ENCODE data around the gene OSM. TPM values are rescaled to one million over a fixed set of nuclear protein-coding genes. Genes with fewer than 3 reads are reported as not detected.
A peak's percentile ranks its signal among the peaks of the same experiment; 100 is the strongest.

OSM gene
- polyA plus RNA-seq, 2 of the 4 experiments (the other 2 are of a cell fraction), result not detected

DNA sequence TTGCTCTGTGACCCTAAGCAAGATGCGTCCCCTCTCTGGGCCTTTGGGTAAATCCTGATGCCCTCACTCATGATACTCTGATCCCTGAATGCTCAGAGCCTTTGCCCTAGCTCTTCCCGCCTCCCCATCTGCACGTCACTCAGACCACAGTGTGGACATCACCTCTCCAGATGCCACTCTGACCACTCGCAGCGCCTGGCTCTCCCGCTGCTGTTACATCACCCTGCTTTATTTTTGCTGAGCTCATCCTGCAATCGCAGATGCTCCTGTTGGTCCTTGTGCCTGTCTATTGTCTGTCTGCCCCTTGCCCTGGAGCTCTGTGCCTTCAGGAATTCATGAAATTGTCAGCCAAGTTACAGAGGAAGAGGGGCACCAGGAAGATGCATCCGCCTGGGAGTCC lies 5.5 kb downstream of the OSM start:
- FAIRE-seq (no peak), DNase-seq (ENCODE audit: low read depth in 1 of 2, low spot score in 1 of 2) (peak in 1 of 2 experiments; percentile 89), ATAC-seq (peak; percentile 5 to 24; a peak in 3 of 6 replicates)
- Histone ChIP-seq H3K4me3 (no peak overlapping the region), H3K4me1 (peaks cover 57% of the 10 kb centered on the region), H3K4me2 (peak overlapping the region; percentile 39), H3K9me3 (no peaks in the 10 kb centered on the region), H3K27ac (peak overlapping the region; percentile 99 to 100)
- WGBS (ENCODE audit: missing lambda C conversion rate), result 38% methylated on average over 8 of the region's 8 CpGs
- POLR2A ChIA-PET, result no interaction called here
- TF ChIP-seq HOXB13 (CRISPR knock-in tag; IDR thresholded peaks at IDR 0.05; ENCODE audit: low read depth) (no peak), CEBPB (IDR thresholded peaks at IDR 0.05) (peak in 1 of 2 experiments; percentile 65; a peak in 2 of 4 replicates), MAFK (IDR thresholded peaks at IDR 0.05; ENCODE audit: partially characterized antibody) (peak; percentile 92), SREBF2 (IDR thresholded peaks at IDR 0.05) (no peak), NFE2L2 (conservative IDR thresholded peaks at IDR 0.05; ENCODE audit: low read length) (peak; percentile 64)
- TF ChIP-seq, protein P1, sequence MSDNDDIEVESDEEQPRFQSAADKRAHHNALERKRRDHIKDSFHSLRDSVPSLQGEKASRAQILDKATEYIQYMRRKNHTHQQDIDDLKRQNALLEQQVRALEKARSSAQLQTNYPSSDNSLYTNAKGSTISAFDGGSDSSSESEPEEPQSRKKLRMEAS (IDR thresholded peaks at IDR 0.05), result peak; percentile 32; the same call in 1 of the 2 replicates
- CTCF ChIA-PET, result interaction anchor here (0.8 to 4.8 kb wide), 10 partner anchors 10 to 169 kb away, joined by 3 to 25 read pairs (median 4); partner anchors contain the start of gene RNF215

DNA sequence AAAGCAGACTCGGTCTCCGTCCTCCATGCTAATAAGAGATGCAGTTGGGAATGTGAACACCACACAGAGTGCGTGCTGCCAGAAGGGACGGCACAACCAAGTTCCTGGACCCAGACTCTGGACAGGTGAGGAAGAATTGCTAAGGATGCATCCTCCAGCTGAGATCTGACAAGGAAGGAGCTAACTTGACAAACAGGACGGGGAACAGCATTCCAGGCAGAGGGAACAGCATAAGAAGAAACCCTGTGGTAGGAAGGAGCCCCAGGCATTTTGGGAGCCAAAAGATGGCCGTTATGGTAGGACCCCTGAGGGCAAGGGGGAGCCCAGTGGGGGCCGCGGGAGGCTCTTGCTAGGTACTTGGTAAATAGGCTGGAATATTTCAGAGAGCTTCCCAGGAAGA lies 6.0 kb downstream of the OSM start:
- DNase-seq (ENCODE audit: low read depth in 1 of 2, low spot score in 1 of 2) (no peak), ATAC-seq (no peak), FAIRE-seq (no peak)
- H3K4me3 ChIP-seq, result no peak overlapping the region
- CTCF ChIA-PET, result interaction anchor here (0.8 to 2.3 kb wide), 10 partner anchors 8 to 169 kb away, joined by 3 to 8 read pairs (median 4); partner anchors contain the start of gene RNF215
- no peaks in the 10 kb centered on the region for H3K9me3 ChIP-seq
- POLR2A ChIA-PET, result no interaction called here
- TF ChIP-seq ESRRA (IDR thresholded peaks at IDR 0.05; ENCODE audit: borderline replicate concordance, low read length) (no peak), SREBF2 (IDR thresholded peaks at IDR 0.05) (no peak), HOXB13 (CRISPR knock-in tag; IDR thresholded peaks at IDR 0.05; ENCODE audit: low read depth) (no peak)
- TF ChIP-seq, protein P2, sequence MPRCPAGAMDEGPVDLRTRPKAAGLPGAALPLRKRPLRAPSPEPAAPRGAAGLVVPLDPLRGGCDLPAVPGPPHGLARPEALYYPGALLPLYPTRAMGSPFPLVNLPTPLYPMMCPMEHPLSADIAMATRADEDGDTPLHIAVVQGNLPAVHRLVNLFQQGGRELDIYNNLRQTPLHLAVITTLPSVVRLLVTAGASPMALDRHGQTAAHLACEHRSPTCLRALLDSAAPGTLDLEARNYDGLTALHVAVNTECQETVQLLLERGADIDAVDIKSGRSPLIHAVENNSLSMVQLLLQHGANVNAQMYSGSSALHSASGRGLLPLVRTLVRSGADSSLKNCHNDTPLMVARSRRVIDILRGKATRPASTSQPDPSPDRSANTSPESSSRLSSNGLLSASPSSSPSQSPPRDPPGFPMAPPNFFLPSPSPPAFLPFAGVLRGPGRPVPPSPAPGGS (IDR thresholded peaks at IDR 0.05), result no peak
- TF ChIP-seq, protein P3, sequence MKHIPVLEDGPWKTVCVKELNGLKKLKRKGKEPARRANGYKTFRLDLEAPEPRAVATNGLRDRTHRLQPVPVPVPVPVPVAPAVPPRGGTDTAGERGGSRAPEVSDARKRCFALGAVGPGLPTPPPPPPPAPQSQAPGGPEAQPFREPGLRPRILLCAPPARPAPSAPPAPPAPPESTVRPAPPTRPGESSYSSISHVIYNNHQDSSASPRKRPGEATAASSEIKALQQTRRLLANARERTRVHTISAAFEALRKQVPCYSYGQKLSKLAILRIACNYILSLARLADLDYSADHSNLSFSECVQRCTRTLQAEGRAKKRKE (CRISPR knock-in tag; IDR thresholded peaks at IDR 0.05; ENCODE audit: low read depth), result peak; percentile 24; the same call in 1 of the 2 replicates
- TF ChIP-seq, protein P4, sequence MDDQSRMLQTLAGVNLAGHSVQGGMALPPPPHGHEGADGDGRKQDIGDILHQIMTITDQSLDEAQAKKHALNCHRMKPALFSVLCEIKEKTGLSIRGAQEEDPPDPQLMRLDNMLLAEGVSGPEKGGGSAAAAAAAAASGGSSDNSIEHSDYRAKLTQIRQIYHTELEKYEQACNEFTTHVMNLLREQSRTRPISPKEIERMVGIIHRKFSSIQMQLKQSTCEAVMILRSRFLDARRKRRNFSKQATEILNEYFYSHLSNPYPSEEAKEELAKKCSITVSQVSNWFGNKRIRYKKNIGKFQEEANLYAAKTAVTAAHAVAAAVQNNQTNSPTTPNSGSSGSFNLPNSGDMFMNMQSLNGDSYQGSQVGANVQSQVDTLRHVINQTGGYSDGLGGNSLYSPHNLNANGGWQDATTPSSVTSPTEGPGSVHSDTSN (IDR thresholded peaks at IDR 0.05), result no peak
- H3K27ac ChIP-seq, result peak overlapping the region; percentile 99 to 100
- H3K4me1 ChIP-seq, result peaks cover 57% of the 10 kb centered on the region
- peak overlapping the region; percentile 39; the same call in 2 of the 3 replicates for H3K4me2 ChIP-seq
- 81% methylated on average over 8 of the region's 8 CpGs for WGBS (ENCODE audit: missing lambda C conversion rate)

DNA sequence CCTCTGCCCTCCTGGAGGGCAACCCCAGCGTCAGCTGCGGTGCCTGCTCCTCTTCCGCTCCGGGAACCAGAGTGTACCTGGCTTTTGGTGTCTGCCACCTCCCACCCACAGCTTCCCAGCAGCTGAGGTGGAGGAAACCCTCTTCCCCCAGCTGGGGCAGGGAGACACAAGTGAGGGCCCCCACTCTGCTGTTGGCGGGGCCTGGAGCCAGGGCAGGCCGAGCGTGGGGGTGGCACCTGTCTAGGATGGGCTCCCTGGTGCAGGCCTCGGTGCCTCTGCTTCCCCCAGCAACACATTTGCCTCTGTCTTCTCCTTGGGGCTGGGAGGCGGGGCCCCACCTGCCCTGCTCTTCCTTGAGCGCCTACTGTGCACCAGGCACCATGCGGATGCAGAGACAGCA lies 6.4 kb downstream of the OSM start:
- Histone ChIP-seq H3K4me1 (peaks cover 57% of the 10 kb centered on the region), H3K9me3 (no peaks in the 10 kb centered on the region), H3K4me3 (no peak overlapping the region), H3K4me2 (no peak overlapping the region; the same call in 2 of the 3 replicates), H3K27ac (peak overlapping the region; percentile 99 to 100)
- no peak for TF ChIP-seq SREBF2 (IDR thresholded peaks at IDR 0.05)
- TF ChIP-seq RAD21 (conservative IDR thresholded peaks at IDR 0.05 in 1 of 2, IDR thresholded peaks at IDR 0.05 in 1 of 2), result no peak
- TF ChIP-seq, protein P1 (IDR thresholded peaks at IDR 0.05), result no peak
- TF ChIP-seq, protein P5, sequence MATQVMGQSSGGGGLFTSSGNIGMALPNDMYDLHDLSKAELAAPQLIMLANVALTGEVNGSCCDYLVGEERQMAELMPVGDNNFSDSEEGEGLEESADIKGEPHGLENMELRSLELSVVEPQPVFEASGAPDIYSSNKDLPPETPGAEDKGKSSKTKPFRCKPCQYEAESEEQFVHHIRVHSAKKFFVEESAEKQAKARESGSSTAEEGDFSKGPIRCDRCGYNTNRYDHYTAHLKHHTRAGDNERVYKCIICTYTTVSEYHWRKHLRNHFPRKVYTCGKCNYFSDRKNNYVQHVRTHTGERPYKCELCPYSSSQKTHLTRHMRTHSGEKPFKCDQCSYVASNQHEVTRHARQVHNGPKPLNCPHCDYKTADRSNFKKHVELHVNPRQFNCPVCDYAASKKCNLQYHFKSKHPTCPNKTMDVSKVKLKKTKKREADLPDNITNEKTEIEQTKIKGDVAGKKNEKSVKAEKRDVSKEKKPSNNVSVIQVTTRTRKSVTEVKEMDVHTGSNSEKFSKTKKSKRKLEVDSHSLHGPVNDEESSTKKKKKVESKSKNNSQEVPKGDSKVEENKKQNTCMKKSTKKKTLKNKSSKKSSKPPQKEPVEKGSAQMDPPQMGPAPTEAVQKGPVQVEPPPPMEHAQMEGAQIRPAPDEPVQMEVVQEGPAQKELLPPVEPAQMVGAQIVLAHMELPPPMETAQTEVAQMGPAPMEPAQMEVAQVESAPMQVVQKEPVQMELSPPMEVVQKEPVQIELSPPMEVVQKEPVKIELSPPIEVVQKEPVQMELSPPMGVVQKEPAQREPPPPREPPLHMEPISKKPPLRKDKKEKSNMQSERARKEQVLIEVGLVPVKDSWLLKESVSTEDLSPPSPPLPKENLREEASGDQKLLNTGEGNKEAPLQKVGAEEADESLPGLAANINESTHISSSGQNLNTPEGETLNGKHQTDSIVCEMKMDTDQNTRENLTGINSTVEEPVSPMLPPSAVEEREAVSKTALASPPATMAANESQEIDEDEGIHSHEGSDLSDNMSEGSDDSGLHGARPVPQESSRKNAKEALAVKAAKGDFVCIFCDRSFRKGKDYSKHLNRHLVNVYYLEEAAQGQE (IDR thresholded peaks at IDR 0.05), result no peak
- TF ChIP-seq, protein P3 (CRISPR knock-in tag; IDR thresholded peaks at IDR 0.05; ENCODE audit: low read depth), result no peak
- TF ChIP-seq NPAS2 (CRISPR knock-in tag; IDR thresholded peaks at IDR 0.05; ENCODE audit: borderline replicate concordance), result no peak
- no peak for TF ChIP-seq POLR2AphosphoS2 (conservative IDR thresholded peaks at IDR 0.05; ENCODE audit: low read length)
- TF ChIP-seq TP53 (CRISPR knock-in tag; IDR thresholded peaks at IDR 0.05), result no peak
- TF ChIP-seq EP300 (IDR thresholded peaks at IDR 0.05), result no peak
- no peak for TF ChIP-seq JUNB (IDR thresholded peaks at IDR 0.05)
- no peak for TF ChIP-seq PHF8 (IDR thresholded peaks at IDR 0.05; ENCODE audit: borderline replicate concordance, low read depth)
- TF ChIP-seq NR3C1 (IDR thresholded peaks at IDR 0.05), result no peak
- CTCF ChIA-PET, result interaction anchor here (0.9 to 2.3 kb wide), 5 partner anchors 8 to 169 kb away, joined by 3 to 8 read pairs (median 5); partner anchors contain the start of gene RNF215
- ATAC-seq, result no peak
- POLR2A ChIA-PET, result no interaction called here
- 90% methylated on average over 9 of the region's 11 CpGs for WGBS (ENCODE audit: missing lambda C conversion rate)
- DNase-seq (ENCODE audit: low read depth in 1 of 2, low spot score in 1 of 2), result no peak
- no peak for FAIRE-seq

All from A549 (cell line).